Measurements from ENCODE around the gene NAP1L4.

- no peak for TF ChIP-seq GABPA (IDR thresholded peaks at IDR 0.05; ENCODE audit: low read depth)
- TF ChIP-seq EP300 (IDR thresholded peaks at IDR 0.05; ENCODE audit: borderline replicate concordance in 1 of 2, low read depth in 1 of 2, low read length in 1 of 2), result no peak
- TF ChIP-seq CTCF (IDR thresholded peaks at IDR 0.05), result no peak
- no peak for TF ChIP-seq MXI1 (IDR thresholded peaks at IDR 0.05; ENCODE audit: low read depth, low read length)
- no peak for TF ChIP-seq FOXM1 (IDR thresholded peaks at IDR 0.05; ENCODE audit: low read depth)
- no peak for TF ChIP-seq RFX5 (IDR thresholded peaks at IDR 0.05; ENCODE audit: low read length)
- TF ChIP-seq NFIC (IDR thresholded peaks at IDR 0.05; ENCODE audit: borderline replicate concordance), result no peak
- TF ChIP-seq YY1 (IDR thresholded peaks at IDR 0.05; ENCODE audit: low read depth), result no peak
- TF ChIP-seq RAD21 (IDR thresholded peaks at IDR 0.05; ENCODE audit: low read length), result no peak
- TF ChIP-seq MAX (IDR thresholded peaks at IDR 0.05; ENCODE audit: low read depth), result no peak
- no peak for TF ChIP-seq SMC3 (IDR thresholded peaks at IDR 0.05; ENCODE audit: low read depth, low read length)
- TF ChIP-seq REST (IDR thresholded peaks at IDR 0.05; ENCODE audit: low read depth, low read length), result no peak
Observed at GRCh38 chr11:3037945-3038271, 45.8 kb upstream of the NAP1L4 start.

Measured in SK-N-SH (cell line).